GM12865 (cell line): ENCODE data around the gene TRABD2B.
"Not testable (repeated sequence)": the region's sequence is repeated elsewhere in the genome, so short reads cannot be mapped to it uniquely, and the experiment has no call there.

Source experiments
- DNase-seq: peaks from one replicate; pipeline ENCODE4 v3.0.0; 2010; ENCODE audit warnings: low read depth
- H3K4me3 ChIP-seq: 2 replicates; pipeline ENCODE4 v1.5.1; 2011; ENCODE audit warnings: mild to moderate bottlenecking, low read depth, low read length, control low read depth
- CTCF ChIP-seq: IDR thresholded peaks from 2 replicates; pipeline ENCODE4 v1.5.1; 2011; ENCODE audit warnings: low read length, control low read depth, low read depth, inconsistent platforms; ENCODE audit not compliant: insufficient read depth; ENCODE audit errors: missing control alignments

The TRABD2B gene

GRCh38 chr1:47964636-47965035 is 32.5 kb downstream of the TRABD2B start:
- no peak for DNase-seq
- TF ChIP-seq CTCF = no peak
- H3K4me3 ChIP-seq = no peak overlapping the region

- TF ChIP-seq CTCF = no peak
- no peak overlapping the region for H3K4me3 ChIP-seq
- DNase-seq = no peak
Observed at GRCh38 chr1:47963568-47964358, 33.4 kb downstream of the TRABD2B start.

GRCh38 chr1:47962750-47963492 is 34.3 kb downstream of the TRABD2B start:
- no peak for DNase-seq
- no peak for TF ChIP-seq CTCF
- no peak overlapping the region for H3K4me3 ChIP-seq

- H3K4me3 ChIP-seq, DNase-seq: not testable (repeated sequence)
Observed at GRCh38 chr1:47961835-47962234, 35.4 kb downstream of the TRABD2B start.

GRCh38 chr1:47956491-47956890 is 40.7 kb downstream of the TRABD2B start:
- not testable (repeated sequence) for DNase-seq, H3K4me3 ChIP-seq

GRCh38 chr1:47953661-47954060 is 43.5 kb downstream of the TRABD2B start:
- no peak overlapping the region for H3K4me3 ChIP-seq
- no peak for TF ChIP-seq CTCF
- DNase-seq = no peak

- TF ChIP-seq CTCF = no peak
- H3K4me3 ChIP-seq = no peak overlapping the region
- DNase-seq = no peak
Observed at GRCh38 chr1:47951545-47952235, 45.5 kb downstream of the TRABD2B start.
